ENCODE results near the gene ANO1.

Gene ANO1

DNA sequence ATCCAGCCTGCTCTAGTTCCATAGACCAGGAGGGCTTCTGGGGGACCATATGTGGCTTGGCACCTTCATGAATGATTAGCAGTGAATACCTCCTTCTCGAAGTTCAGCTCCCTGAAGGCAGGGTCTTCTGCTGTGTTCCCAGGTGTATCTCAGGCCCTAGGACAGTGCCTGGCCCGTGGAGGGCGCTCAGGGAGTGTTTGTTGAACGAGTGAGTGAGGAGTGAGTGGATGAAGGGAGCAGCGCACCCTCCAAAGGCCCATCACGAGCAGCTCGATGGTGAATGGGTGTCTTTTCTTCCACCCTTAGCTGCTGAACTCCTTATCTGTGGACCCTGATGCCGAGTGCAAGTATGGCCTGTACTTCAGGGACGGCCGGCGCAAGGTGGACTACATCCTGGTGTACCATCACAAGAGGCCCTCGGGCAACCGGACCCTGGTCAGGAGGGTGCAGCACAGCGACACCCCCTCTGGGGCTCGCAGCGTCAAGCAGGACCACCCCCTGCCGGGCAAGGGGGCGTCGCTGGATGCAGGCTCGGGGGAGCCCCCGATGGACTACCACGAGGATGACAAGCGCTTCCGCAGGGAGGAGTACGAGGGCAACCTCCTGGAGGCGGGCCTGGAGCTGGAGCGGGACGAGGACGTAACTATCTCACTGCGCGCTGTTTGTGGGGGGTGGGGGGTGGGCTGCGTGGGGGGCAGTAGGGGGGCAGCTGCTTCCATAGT is 9.5 kb downstream of the ANO1 start:
- Histone ChIP-seq H3F3A (ENCODE audit: insufficient read depth, low read length) (no peaks in the 10 kb centered on the region), H3K9me3 (replicated peaks; ENCODE audit: insufficient read depth, low read length) (no peaks in the 10 kb centered on the region), H3K9ac (ENCODE audit: low read length) (no peak overlapping the region), H3K4me1 (ENCODE audit: low read length) (no peaks in the 10 kb centered on the region), H3K27ac (ENCODE audit: low read length) (no peak overlapping the region), H2AFZ (ENCODE audit: low read length) (no peak overlapping the region), H3K4me3 (ENCODE audit: low read length) (no peak overlapping the region), H3K36me3 (replicated peaks; ENCODE audit: insufficient read depth, low read length) (no peaks in the 10 kb centered on the region), H3K79me2 (ENCODE audit: low read length) (no peaks in the 10 kb centered on the region), H3K4me2 (ENCODE audit: low read depth, low read length) (no peak overlapping the region), H3K27me3 (replicated peaks; ENCODE audit: insufficient read depth, low read length) (peaks cover 92% of the 10 kb centered on the region), H4K20me1 (ENCODE audit: insufficient read depth, low read length) (no peaks in the 10 kb centered on the region), H3K9me2 (replicated peaks; ENCODE audit: insufficient read depth, low read length) (no peaks in the 10 kb centered on the region)
- DNase-seq = no peak
- TF ChIP-seq, protein P1, sequence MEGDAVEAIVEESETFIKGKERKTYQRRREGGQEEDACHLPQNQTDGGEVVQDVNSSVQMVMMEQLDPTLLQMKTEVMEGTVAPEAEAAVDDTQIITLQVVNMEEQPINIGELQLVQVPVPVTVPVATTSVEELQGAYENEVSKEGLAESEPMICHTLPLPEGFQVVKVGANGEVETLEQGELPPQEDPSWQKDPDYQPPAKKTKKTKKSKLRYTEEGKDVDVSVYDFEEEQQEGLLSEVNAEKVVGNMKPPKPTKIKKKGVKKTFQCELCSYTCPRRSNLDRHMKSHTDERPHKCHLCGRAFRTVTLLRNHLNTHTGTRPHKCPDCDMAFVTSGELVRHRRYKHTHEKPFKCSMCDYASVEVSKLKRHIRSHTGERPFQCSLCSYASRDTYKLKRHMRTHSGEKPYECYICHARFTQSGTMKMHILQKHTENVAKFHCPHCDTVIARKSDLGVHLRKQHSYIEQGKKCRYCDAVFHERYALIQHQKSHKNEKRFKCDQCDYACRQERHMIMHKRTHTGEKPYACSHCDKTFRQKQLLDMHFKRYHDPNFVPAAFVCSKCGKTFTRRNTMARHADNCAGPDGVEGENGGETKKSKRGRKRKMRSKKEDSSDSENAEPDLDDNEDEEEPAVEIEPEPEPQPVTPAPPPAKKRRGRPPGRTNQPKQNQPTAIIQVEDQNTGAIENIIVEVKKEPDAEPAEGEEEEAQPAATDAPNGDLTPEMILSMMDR (IDR thresholded peaks at IDR 0.05; ENCODE audit: low read length) = no peak
- TF ChIP-seq EZH2phosphoT487 (IDR thresholded peaks at IDR 0.05; ENCODE audit: low read length) (no peak), EZH2 (optimal IDR thresholded peaks at IDR 0.05; ENCODE audit: low read depth, low read length) (no peak)

DNA sequence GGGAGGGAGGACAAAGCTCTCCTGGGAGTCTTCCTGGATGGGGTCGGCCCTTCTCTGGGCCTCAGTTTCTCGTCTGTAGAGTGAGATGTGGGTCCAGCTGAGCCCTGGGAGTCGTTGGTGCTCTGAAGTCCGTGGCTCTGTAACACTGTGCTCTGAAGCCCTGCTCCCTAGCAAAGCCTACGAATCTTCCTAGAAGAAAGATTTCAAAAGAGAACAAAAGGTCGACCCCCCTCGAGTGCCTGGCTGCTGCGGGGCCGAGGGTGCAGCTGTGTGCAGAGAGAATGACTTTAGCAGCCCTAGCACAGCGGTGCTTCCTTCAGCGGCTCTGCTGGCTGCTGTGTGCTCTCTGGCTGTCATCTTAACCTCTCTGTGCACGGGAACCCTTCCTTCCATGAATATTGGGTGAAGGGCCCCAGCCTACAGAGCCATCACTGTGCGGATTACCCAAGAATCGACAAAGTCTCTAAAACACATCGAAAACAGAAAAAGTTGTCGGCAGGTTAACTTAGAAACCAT is 10.7 kb downstream of the ANO1 start:
- Histone ChIP-seq H3K4me1 (ENCODE audit: low read length) (no peaks in the 10 kb centered on the region), H3K27ac (ENCODE audit: low read length) (no peak overlapping the region), H3K79me2 (ENCODE audit: low read length) (no peaks in the 10 kb centered on the region), H2AFZ (ENCODE audit: low read length) (no peak overlapping the region), H3K36me3 (replicated peaks; ENCODE audit: insufficient read depth, low read length) (no peaks in the 10 kb centered on the region), H3F3A (ENCODE audit: insufficient read depth, low read length) (no peaks in the 10 kb centered on the region), H3K9ac (ENCODE audit: low read length) (no peak overlapping the region), H3K9me3 (replicated peaks; ENCODE audit: insufficient read depth, low read length) (no peaks in the 10 kb centered on the region), H3K4me2 (ENCODE audit: low read depth, low read length) (no peak overlapping the region), H3K9me2 (replicated peaks; ENCODE audit: insufficient read depth, low read length) (no peaks in the 10 kb centered on the region), H4K20me1 (ENCODE audit: insufficient read depth, low read length) (no peaks in the 10 kb centered on the region), H3K4me3 (ENCODE audit: low read length) (no peak overlapping the region), H3K27me3 (replicated peaks; ENCODE audit: insufficient read depth, low read length) (peaks cover 92% of the 10 kb centered on the region)
- DNase-seq = no peak
- TF ChIP-seq EZH2 (optimal IDR thresholded peaks at IDR 0.05; ENCODE audit: low read depth, low read length) = no peak

DNA sequence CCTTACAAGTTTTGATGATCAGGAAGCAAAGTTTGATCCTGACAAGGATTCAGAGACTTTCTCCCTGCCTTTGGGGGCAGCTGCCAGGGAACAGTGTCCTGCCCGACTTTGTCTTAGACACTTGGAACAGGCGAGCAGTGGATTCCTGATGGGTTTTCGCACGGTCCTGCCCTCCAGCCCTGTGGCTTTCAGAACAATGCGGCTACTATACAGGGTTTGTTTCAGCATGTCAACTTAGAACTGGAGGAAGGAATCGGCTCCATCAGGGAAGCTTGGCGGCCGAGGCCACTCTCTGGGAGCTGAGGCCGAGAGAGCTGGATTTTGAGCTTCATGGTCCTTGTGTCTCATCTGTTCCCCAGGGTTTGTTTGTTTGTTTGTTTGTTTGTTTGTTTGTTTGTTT is 11.5 kb downstream of the ANO1 start:
- Histone ChIP-seq H3K4me1 (ENCODE audit: low read length) (no peaks in the 10 kb centered on the region), H3K36me3 (replicated peaks; ENCODE audit: insufficient read depth, low read length) (no peaks in the 10 kb centered on the region), H3K4me3 (ENCODE audit: low read length) (no peak overlapping the region), H3K9ac (ENCODE audit: low read length) (no peak overlapping the region), H3K9me3 (replicated peaks; ENCODE audit: insufficient read depth, low read length) (no peaks in the 10 kb centered on the region), H3K4me2 (ENCODE audit: low read depth, low read length) (no peak overlapping the region), H3K27ac (ENCODE audit: low read length) (no peak overlapping the region), H4K20me1 (ENCODE audit: insufficient read depth, low read length) (no peaks in the 10 kb centered on the region), H3K27me3 (replicated peaks; ENCODE audit: insufficient read depth, low read length) (peaks cover 92% of the 10 kb centered on the region), H3K79me2 (ENCODE audit: low read length) (no peaks in the 10 kb centered on the region), H3K9me2 (replicated peaks; ENCODE audit: insufficient read depth, low read length) (no peaks in the 10 kb centered on the region), H2AFZ (ENCODE audit: low read length) (no peak overlapping the region), H3F3A (ENCODE audit: insufficient read depth, low read length) (no peaks in the 10 kb centered on the region)
- no peak for DNase-seq
- TF ChIP-seq EZH2phosphoT487 (IDR thresholded peaks at IDR 0.05; ENCODE audit: low read length) = no peak
- TF ChIP-seq, protein P1 (IDR thresholded peaks at IDR 0.05; ENCODE audit: low read length) = no peak
- TF ChIP-seq EZH2 (optimal IDR thresholded peaks at IDR 0.05; ENCODE audit: low read depth, low read length) = no peak

DNA sequence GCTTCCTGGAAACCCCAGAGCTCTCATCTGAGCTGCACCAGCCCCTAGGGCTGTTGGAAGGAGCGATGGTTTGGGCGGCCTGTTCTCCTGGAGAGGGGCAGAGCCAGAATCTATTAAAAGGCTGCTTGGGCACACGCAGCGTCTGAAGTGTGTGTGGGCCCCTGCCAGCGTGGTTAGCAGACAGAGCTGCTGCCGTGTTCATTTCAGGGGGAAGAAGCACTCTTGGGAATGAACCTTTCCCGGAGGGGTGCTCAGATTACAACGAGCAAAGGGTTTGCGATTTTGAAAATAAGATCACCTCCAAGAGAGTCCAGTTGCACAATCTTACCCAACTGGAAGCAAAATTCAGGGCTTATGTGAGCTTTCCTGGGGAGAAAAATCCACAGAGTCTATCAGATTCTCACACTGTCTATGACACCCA is 12.9 kb downstream of the ANO1 start:
- H4K20me1 ChIP-seq (ENCODE audit: insufficient read depth, low read length) = no peaks in the 10 kb centered on the region
- H3K27ac ChIP-seq (ENCODE audit: low read length) = no peak overlapping the region
- no peaks in the 10 kb centered on the region for H3K9me3 ChIP-seq (replicated peaks; ENCODE audit: insufficient read depth, low read length)
- TF ChIP-seq, protein P1 (IDR thresholded peaks at IDR 0.05; ENCODE audit: low read length) = no peak
- TF ChIP-seq EZH2phosphoT487 (IDR thresholded peaks at IDR 0.05; ENCODE audit: low read length) = no peak
- TF ChIP-seq EZH2 (optimal IDR thresholded peaks at IDR 0.05; ENCODE audit: low read depth, low read length) = no peak
- no peaks in the 10 kb centered on the region for H3K36me3 ChIP-seq (replicated peaks; ENCODE audit: insufficient read depth, low read length)
- no peak overlapping the region for H3K4me2 ChIP-seq (ENCODE audit: low read depth, low read length)
- no peaks in the 10 kb centered on the region for H3K79me2 ChIP-seq (ENCODE audit: low read length)
- H3K4me1 ChIP-seq (ENCODE audit: low read length) = no peaks in the 10 kb centered on the region
- H3K27me3 ChIP-seq (replicated peaks; ENCODE audit: insufficient read depth, low read length) = peaks cover 91% of the 10 kb centered on the region
- DNase-seq = no peak
- H2AFZ ChIP-seq (ENCODE audit: low read length) = no peak overlapping the region
- H3K9me2 ChIP-seq (replicated peaks; ENCODE audit: insufficient read depth, low read length) = no peaks in the 10 kb centered on the region
- no peaks in the 10 kb centered on the region for H3F3A ChIP-seq (ENCODE audit: insufficient read depth, low read length)
- no peak overlapping the region for H3K9ac ChIP-seq (ENCODE audit: low read length)
- no peak overlapping the region for H3K4me3 ChIP-seq (ENCODE audit: low read length)
